A549 (cell line): ENCODE results near the gene NRSN1. TPM values are rescaled to one million over a fixed set of nuclear protein-coding genes. Genes with fewer than 3 reads are reported as not detected.

ENCODE experiments used
- ATAC-seq, 2 experiments: fragments of 200-7000 bp in 1 of 2; fragments of >200 bp in 1 of 2; cut with Nextera tagmentation in 1 of 2; cut with Tn5 transposase in 1 of 2; 3 replicates each; pipeline versions ENCODE4 v1.8.0 to v1.9.1; 2018 to 2020; ENCODE audit warnings: mild to moderate bottlenecking in 1 of 2, moderate library complexity in 1 of 2
- CTCF ChIA-PET: fragments of 300-600 bp; sonication (Branson Sonifier 250); formaldehyde crosslinking; extraction: SDS; loops from one replicate; lab custom pipeline; 2021; ENCODE audit warnings: antibody characterized with exemption, inconsistent platforms; lab: Yijun Ruan, JAX
- POLR2A ChIA-PET: fragments of 350-600 bp; formaldehyde crosslinking; extraction: SDS; loops from one replicate; lab custom pipeline; 2021; ENCODE audit warnings: antibody characterized with exemption, inconsistent platforms; lab: Yijun Ruan, JAX
- DNase-seq, 2 experiments: peaks; one replicate each; pipeline versions ENCODE4 v3.0.0 to v3.0.0-alpha.2; 2011 to 2016; ENCODE audit warnings: low read depth in 1 of 2, low spot score in 1 of 2
- FAIRE-seq: peaks from 2 replicates; lab custom pipeline; 2011; peaks lifted over from hg19 to GRCh38; lab: Jason Lieb, UNC
- H3K27ac ChIP-seq, 2 experiments: fragments of >200 bp; sonication (Bioruptor Twin); formaldehyde crosslinking; 3 replicates each; pipeline ENCODE4 v1.5.1; 2016 to 2017
- H3K4me1 ChIP-seq: fragments of >200 bp; sonication (Bioruptor Twin); formaldehyde crosslinking; 3 replicates; pipeline ENCODE4 v1.6.1; 2016
- H3K4me2 ChIP-seq: fragments of >200 bp; sonication (Bioruptor Twin); formaldehyde crosslinking; 3 replicates; pipeline ENCODE4 v1.6.1; 2016
- H3K4me3 ChIP-seq: fragments of >200 bp; sonication (Bioruptor Twin); formaldehyde crosslinking; 3 replicates; pipeline ENCODE4 v1.5.1; 2016
- H3K9me3 ChIP-seq: fragments of >200 bp; sonication (Bioruptor Twin); formaldehyde crosslinking; 3 replicates; pipeline ENCODE4 v1.6.1; 2016
- BHLHE40 ChIP-seq: IDR thresholded peaks from 2 replicates; pipeline ENCODE4 v1.6.1; 2012; ENCODE audit warnings: low read depth, low read length, inconsistent platforms
- CBX8 ChIP-seq: fragments of 200-600 bp; sonication (generic); IDR thresholded peaks from 2 replicates; pipeline ENCODE4 v1.6.1; 2016
- CEBPB ChIP-seq, 2 experiments: fragments of >200 bp in 1 of 2; sonication (Bioruptor Twin) in 1 of 2; formaldehyde crosslinking in 1 of 2; IDR thresholded peaks; 2 replicates each; pipeline ENCODE4 v1.6.1; 2012 to 2016
- EHF ChIP-seq: fragments of 250-450 bp; sonication (Bioruptor Pico); IDR thresholded peaks from 2 replicates; pipeline ENCODE4 v1.5.0; 2020; ENCODE audit warnings: mild to moderate bottlenecking
- FOSB ChIP-seq: fragments of 250-450 bp; sonication (Bioruptor Pico); IDR thresholded peaks from 2 replicates; pipeline ENCODE4 v1.5.0; 2020; ENCODE audit warnings: mild to moderate bottlenecking, moderate library complexity
- HDAC2 ChIP-seq: fragments of 200-600 bp; sonication (generic); IDR thresholded peaks from 2 replicates; pipeline ENCODE4 v1.6.1; 2016
- HEYL ChIP-seq: fragments of 250-450 bp; sonication (Bioruptor Pico); IDR thresholded peaks from 2 replicates; pipeline ENCODE4 v1.8.0; 2021; ENCODE audit warnings: mild to moderate bottlenecking, moderate library complexity
- HOXB5 ChIP-seq: fragments of 250-450 bp; sonication (Bioruptor Pico); IDR thresholded peaks from 2 replicates; pipeline ENCODE4 v1.5.0; 2020; ENCODE audit warnings: mild to moderate bottlenecking, moderate library complexity
- JUN ChIP-seq, 2 experiments: fragments of >200 bp; sonication (Bioruptor Twin); formaldehyde crosslinking; IDR thresholded peaks; 2 replicates in 1 of 2; 3 replicates in 1 of 2; pipeline ENCODE4 v1.6.1; 2016 to 2017
- JUNB ChIP-seq: fragments of >200 bp; sonication (Bioruptor Twin); formaldehyde crosslinking; IDR thresholded peaks from 2 replicates; pipeline ENCODE4 v1.6.1; 2016
- KDM5A ChIP-seq: fragments of 200-600 bp; sonication (generic); IDR thresholded peaks from 2 replicates; pipeline ENCODE4 v1.6.1; 2016; ENCODE audit warnings: antibody characterized with exemption, mild to moderate bottlenecking
- MYC ChIP-seq: IDR thresholded peaks from 2 replicates; pipeline ENCODE4 v1.6.1; 2012; ENCODE audit warnings: mild to moderate bottlenecking, inconsistent platforms, low read length, improper control_type of control experiment, borderline replicate concordance
- NPAS2 ChIP-seq: fragments of 250-450 bp; sonication (Bioruptor Pico); IDR thresholded peaks from 2 replicates; pipeline ENCODE4 v1.8.0; 2022; ENCODE audit warnings: mild to moderate bottlenecking, moderate library complexity, borderline replicate concordance
- NR3C1 ChIP-seq: fragments of >200 bp; sonication (Bioruptor Twin); formaldehyde crosslinking; IDR thresholded peaks from 3 replicates; pipeline ENCODE4 v1.6.1; 2017
- POLR2A ChIP-seq: IDR thresholded peaks from 2 replicates; pipeline ENCODE4 v1.6.1; 2012; ENCODE audit warnings: mild to moderate bottlenecking, low read length
- RCOR1 ChIP-seq: fragments of 150-350 bp; IDR thresholded peaks from 2 replicates; pipeline ENCODE4 v1.6.1; 2014; ENCODE audit warnings: antibody characterized with exemption, low read length, low read depth
- SMC3 ChIP-seq: fragments of >200 bp; sonication (Bioruptor Twin); formaldehyde crosslinking; IDR thresholded peaks from 3 replicates; pipeline ENCODE4 v1.6.1; 2018; ENCODE audit warnings: inconsistent platforms
- SREBF2 ChIP-seq: fragments of 450-650 bp; IDR thresholded peaks from 2 replicates; pipeline ENCODE4 v1.6.1; 2014; ENCODE audit warnings: mild to moderate bottlenecking, moderate library complexity
- TFCP2L1 ChIP-seq: fragments of 250-450 bp; sonication (Bioruptor Pico); IDR thresholded peaks from 2 replicates; pipeline ENCODE4 v1.5.0; 2021; ENCODE audit warnings: mild to moderate bottlenecking
- TP53 ChIP-seq: fragments of 250-450 bp; sonication (Bioruptor Pico); IDR thresholded peaks from 2 replicates; pipeline ENCODE4 v1.5.0; 2021; ENCODE audit warnings: mild to moderate bottlenecking, moderate library complexity
- ZFP36 ChIP-seq: fragments of 450-650 bp; IDR thresholded peaks from 2 replicates; pipeline ENCODE4 v1.6.1; 2014; ENCODE audit warnings: borderline replicate concordance; ENCODE audit not compliant: partially characterized antibody
- WGBS: methylation state at CpG from one replicate; pipeline ENCODE4 v1.1.6; 2017; ENCODE audit errors: missing lambda C conversion rate; 5-methylcytosine and 5-hydroxymethylcytosine counted together
- polyA plus RNA-seq, 4 experiments: library from polyadenylated mRNA; depleted of rRNA in 3 of 4; stranded (reverse); fragments of >200 nt; fragmentation: RNase III in 1 of 4; extraction: RNeasy Plus Mini Kit Qiagen cat#74134 plus additional on column Dnase treatment in 1 of 4; gene quantifications; 2 replicates in 3 of 4; 3 replicates in 1 of 4; pipeline ENCODE4 v1.2.3, GENCODE V29; 2011 to 2017
- TF ChIP-seq, protein P1 (sequence below): fragments of >200 bp; sonication (Bioruptor Twin); formaldehyde crosslinking; IDR thresholded peaks from 3 replicates; pipeline ENCODE4 v1.5.1; 2016
- TF ChIP-seq, protein P2 (sequence below): fragments of >200 bp; sonication (Bioruptor Twin); formaldehyde crosslinking; IDR thresholded peaks from 3 replicates; pipeline ENCODE4 v1.6.1; 2016
- TF ChIP-seq, protein P3 (sequence below): fragments of 450-650 bp; IDR thresholded peaks from 2 replicates; pipeline ENCODE4 v1.6.1; 2014; ENCODE audit warnings: antibody characterized with exemption
- TF ChIP-seq, protein P4 (sequence below): fragments of 250-450 bp; sonication (Bioruptor Pico); IDR thresholded peaks from 2 replicates; pipeline ENCODE4 v1.5.0; 2021; ENCODE audit warnings: mild to moderate bottlenecking, moderate library complexity, borderline replicate concordance
- TF ChIP-seq, protein P5 (sequence below): fragments of 200-600 bp; sonication (generic); IDR thresholded peaks from 2 replicates; pipeline ENCODE4 v1.6.1; 2016; ENCODE audit warnings: antibody characterized with exemption, mild to moderate bottlenecking, moderate library complexity

The NRSN1 gene
- polyA plus RNA-seq, 2 of the 4 experiments (the other 2 are of a cell fraction), result not detected

DNA sequence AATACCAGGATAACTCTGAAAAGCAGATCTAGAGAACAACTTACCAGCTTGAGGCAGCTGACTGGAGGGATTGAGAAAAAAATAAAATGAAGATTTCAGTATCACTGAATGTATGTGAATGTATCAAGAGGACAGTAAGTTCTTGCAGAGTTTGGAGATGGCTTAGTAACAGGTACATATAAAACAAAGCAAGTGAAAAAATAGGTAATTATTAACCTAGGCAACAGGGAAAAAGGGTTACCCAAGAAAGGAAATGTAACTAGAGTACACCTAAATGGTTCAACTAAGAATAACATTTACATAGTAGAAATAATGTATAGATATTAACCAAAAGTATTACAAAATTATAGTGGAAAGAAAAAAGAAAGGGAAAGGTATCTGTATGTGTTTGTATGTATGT, 67.3 kb downstream of the NRSN1 start:
- DNase-seq (no peak), FAIRE-seq (no peak)
- H3K27ac ChIP-seq, result no peak overlapping the region
- no peaks in the 10 kb centered on the region for H3K9me3 ChIP-seq
- POLR2A ChIA-PET, result no interaction called here
- TF ChIP-seq FOSB (CRISPR knock-in tag) (no peak), HEYL (CRISPR knock-in tag) (no peak), NPAS2 (no peak), CBX8 (no peak), NR3C1 (no peak), BHLHE40 (no peak), EHF (CRISPR knock-in tag) (no peak), HDAC2 (no peak), JUNB (no peak), TFCP2L1 (CRISPR knock-in tag) (no peak), HOXB5 (CRISPR knock-in tag) (no peak), ZFP36 (no peak), SMC3 (no peak), RCOR1 (no peak)
- TF ChIP-seq, protein P1, sequence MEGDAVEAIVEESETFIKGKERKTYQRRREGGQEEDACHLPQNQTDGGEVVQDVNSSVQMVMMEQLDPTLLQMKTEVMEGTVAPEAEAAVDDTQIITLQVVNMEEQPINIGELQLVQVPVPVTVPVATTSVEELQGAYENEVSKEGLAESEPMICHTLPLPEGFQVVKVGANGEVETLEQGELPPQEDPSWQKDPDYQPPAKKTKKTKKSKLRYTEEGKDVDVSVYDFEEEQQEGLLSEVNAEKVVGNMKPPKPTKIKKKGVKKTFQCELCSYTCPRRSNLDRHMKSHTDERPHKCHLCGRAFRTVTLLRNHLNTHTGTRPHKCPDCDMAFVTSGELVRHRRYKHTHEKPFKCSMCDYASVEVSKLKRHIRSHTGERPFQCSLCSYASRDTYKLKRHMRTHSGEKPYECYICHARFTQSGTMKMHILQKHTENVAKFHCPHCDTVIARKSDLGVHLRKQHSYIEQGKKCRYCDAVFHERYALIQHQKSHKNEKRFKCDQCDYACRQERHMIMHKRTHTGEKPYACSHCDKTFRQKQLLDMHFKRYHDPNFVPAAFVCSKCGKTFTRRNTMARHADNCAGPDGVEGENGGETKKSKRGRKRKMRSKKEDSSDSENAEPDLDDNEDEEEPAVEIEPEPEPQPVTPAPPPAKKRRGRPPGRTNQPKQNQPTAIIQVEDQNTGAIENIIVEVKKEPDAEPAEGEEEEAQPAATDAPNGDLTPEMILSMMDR, result no peak
- TF ChIP-seq, all 56 proteins: peak for 0
- no peak for ATAC-seq
- CTCF ChIA-PET, result interaction anchor here (1.0 kb wide), 1 partner anchor 12 kb away, joined by 3 read pairs; no protein-coding TSS in a partner anchor
- H3K4me2 ChIP-seq, result no peak overlapping the region
- H3K4me1 ChIP-seq, result no peaks in the 10 kb centered on the region
- H3K4me3 ChIP-seq, result no peak overlapping the region

DNA sequence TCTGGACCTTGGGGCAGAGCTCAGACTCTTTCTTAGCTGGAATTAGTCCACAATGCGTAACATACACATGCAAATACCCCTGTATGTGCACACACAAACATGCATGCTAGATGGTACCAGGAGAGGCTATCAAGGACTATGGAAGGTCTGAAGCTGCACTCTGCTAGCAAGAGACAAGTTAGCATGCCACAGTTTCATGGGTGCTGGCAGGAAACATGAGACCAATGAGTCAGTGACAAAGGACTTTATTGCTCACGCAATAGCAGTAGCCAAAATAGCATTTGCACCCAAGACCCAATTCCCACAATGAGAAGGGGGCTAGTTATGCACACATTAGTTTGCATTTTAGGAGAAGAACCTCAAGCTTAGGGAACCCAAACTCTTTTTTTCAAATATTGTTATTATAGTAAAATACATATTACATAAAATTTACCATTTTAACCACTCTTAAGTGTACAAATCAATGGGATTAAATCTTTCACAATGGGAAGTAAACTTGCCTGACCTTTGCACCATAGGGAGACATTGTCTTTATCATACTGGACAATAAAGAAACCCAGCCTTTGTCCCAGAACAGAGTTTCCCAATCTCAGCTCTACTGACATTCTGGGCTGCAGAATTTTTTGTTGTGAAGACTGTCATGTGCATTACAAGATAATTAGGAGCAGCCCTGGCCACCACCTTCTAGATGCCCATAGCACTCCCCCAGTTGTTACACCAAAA, 69.1 kb downstream of the NRSN1 start:
- ChIA-PET POLR2A (no interaction called here), CTCF (interaction anchor here (2.1 kb wide), 1 partner anchor 10 kb away, joined by 8 read pairs; no protein-coding TSS in a partner anchor)
- 88% methylated on average over 2 of the region's 2 CpGs for WGBS
- no peak overlapping the region for H3K4me3 ChIP-seq
- H3K9me3 ChIP-seq, result no peaks in the 10 kb centered on the region
- ATAC-seq (no peak), FAIRE-seq (no peak), DNase-seq (no peak)
- H3K4me2 ChIP-seq, result no peak overlapping the region
- TF ChIP-seq TP53 (CRISPR knock-in tag), result no peak
- TF ChIP-seq HOXB5 (CRISPR knock-in tag), result no peak
- no peak for TF ChIP-seq SREBF2
- TF ChIP-seq BHLHE40, result no peak
- TF ChIP-seq KDM5A, result no peak
- TF ChIP-seq MYC, result no peak
- TF ChIP-seq JUN (IDR thresholded peaks at IDR 0.05), result no peak
- TF ChIP-seq, protein P1, result no peak
- TF ChIP-seq, protein P2, sequence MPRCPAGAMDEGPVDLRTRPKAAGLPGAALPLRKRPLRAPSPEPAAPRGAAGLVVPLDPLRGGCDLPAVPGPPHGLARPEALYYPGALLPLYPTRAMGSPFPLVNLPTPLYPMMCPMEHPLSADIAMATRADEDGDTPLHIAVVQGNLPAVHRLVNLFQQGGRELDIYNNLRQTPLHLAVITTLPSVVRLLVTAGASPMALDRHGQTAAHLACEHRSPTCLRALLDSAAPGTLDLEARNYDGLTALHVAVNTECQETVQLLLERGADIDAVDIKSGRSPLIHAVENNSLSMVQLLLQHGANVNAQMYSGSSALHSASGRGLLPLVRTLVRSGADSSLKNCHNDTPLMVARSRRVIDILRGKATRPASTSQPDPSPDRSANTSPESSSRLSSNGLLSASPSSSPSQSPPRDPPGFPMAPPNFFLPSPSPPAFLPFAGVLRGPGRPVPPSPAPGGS, result no peak
- no peak for TF ChIP-seq HDAC2
- TF ChIP-seq, protein P3, sequence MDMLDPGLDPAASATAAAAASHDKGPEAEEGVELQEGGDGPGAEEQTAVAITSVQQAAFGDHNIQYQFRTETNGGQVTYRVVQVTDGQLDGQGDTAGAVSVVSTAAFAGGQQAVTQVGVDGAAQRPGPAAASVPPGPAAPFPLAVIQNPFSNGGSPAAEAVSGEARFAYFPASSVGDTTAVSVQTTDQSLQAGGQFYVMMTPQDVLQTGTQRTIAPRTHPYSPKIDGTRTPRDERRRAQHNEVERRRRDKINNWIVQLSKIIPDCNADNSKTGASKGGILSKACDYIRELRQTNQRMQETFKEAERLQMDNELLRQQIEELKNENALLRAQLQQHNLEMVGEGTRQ, result no peak
- TF ChIP-seq, protein P4, sequence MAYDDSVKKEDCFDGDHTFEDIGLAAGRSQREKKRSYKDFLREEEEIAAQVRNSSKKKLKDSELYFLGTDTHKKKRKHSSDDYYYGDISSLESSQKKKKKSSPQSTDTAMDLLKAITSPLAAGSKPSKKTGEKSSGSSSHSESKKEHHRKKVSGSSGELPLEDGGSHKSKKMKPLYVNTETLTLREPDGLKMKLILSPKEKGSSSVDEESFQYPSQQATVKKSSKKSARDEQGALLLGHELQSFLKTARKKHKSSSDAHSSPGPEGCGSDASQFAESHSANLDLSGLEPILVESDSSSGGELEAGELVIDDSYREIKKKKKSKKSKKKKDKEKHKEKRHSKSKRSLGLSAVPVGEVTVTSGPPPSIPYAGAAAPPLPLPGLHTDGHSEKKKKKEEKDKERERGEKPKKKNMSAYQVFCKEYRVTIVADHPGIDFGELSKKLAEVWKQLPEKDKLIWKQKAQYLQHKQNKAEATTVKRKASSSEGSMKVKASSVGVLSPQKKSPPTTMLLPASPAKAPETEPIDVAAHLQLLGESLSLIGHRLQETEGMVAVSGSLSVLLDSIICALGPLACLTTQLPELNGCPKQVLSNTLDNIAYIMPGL, result no peak
- TF ChIP-seq, protein P5, sequence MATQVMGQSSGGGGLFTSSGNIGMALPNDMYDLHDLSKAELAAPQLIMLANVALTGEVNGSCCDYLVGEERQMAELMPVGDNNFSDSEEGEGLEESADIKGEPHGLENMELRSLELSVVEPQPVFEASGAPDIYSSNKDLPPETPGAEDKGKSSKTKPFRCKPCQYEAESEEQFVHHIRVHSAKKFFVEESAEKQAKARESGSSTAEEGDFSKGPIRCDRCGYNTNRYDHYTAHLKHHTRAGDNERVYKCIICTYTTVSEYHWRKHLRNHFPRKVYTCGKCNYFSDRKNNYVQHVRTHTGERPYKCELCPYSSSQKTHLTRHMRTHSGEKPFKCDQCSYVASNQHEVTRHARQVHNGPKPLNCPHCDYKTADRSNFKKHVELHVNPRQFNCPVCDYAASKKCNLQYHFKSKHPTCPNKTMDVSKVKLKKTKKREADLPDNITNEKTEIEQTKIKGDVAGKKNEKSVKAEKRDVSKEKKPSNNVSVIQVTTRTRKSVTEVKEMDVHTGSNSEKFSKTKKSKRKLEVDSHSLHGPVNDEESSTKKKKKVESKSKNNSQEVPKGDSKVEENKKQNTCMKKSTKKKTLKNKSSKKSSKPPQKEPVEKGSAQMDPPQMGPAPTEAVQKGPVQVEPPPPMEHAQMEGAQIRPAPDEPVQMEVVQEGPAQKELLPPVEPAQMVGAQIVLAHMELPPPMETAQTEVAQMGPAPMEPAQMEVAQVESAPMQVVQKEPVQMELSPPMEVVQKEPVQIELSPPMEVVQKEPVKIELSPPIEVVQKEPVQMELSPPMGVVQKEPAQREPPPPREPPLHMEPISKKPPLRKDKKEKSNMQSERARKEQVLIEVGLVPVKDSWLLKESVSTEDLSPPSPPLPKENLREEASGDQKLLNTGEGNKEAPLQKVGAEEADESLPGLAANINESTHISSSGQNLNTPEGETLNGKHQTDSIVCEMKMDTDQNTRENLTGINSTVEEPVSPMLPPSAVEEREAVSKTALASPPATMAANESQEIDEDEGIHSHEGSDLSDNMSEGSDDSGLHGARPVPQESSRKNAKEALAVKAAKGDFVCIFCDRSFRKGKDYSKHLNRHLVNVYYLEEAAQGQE, result no peak
- TF ChIP-seq CEBPB (IDR thresholded peaks at IDR 0.05), result no peak
- TF ChIP-seq POLR2A, result no peak
- no peak overlapping the region for H3K27ac ChIP-seq
- no peaks in the 10 kb centered on the region for H3K4me1 ChIP-seq
